GM12878 (cell line): Measurements from ENCODE around the gene CD96. TPM values are rescaled to one million over a fixed set of nuclear protein-coding genes. Genes with fewer than 3 reads are reported as not detected.

ENCODE experiments used
- ATAC-seq: fragments of 200-7000 bp; cut with Tn5 transposase; 3 replicates; pipeline ENCODE4 v1.9.1; 2020; ENCODE audit warnings: mild to moderate bottlenecking, moderate library complexity
- BruUV-seq: library from RNA; stranded (reverse); fragments of 400-500 nt; replicated peaks from 2 replicates; lab custom pipeline; 2021; lab: Mats Ljungman, UMichigan
- CTCF ChIA-PET: fragments of 300-600 bp; sonication (Branson Sonifier 250); formaldehyde crosslinking; extraction: SDS; loops from one replicate; lab custom pipeline; 2021; ENCODE audit warnings: inconsistent platforms; lab: Yijun Ruan, JAX
- POLR2A ChIA-PET: fragments of 350-600 bp; formaldehyde crosslinking; extraction: SDS; loops from one replicate; lab custom pipeline; 2021; ENCODE audit warnings: inconsistent platforms; lab: Charles Lee
- RAD21 ChIA-PET: fragments of 300-600 bp; sonication (Branson Sonifier 250); formaldehyde crosslinking; loops from one replicate; lab custom pipeline; 2023; ENCODE audit warnings: antibody characterized with exemption; ENCODE audit not compliant: unreplicated experiment; lab: Charles Lee
- SMC1A ChIA-PET: fragments of 300-600 bp; sonication (Branson Sonifier 250); formaldehyde crosslinking; loops from one replicate; lab custom pipeline; 2023; ENCODE audit not compliant: unreplicated experiment, uncharacterized antibody; lab: Charles Lee
- DNase-seq: peaks from one replicate; pipeline ENCODE4 v3.0.0-alpha.2; 2011; ENCODE audit warnings: low read depth, low spot score
- FAIRE-seq: peaks from 3 replicates; lab custom pipeline; 2011; peaks lifted over from hg19 to GRCh38; lab: Jason Lieb, UNC
- H2AFZ ChIP-seq: 2 replicates; pipeline ENCODE4 v1.6.0; 2011; ENCODE audit warnings: low read depth, low read length, control low read depth; ENCODE audit not compliant: control insufficient read depth
- H3K27ac ChIP-seq: 2 replicates; pipeline ENCODE4 v1.5.1; 2011; ENCODE audit warnings: control low read depth; ENCODE audit not compliant: control insufficient read depth, insufficient read depth
- H3K27me3 ChIP-seq, 2 experiments: replicated peaks in 1 of 2; 2 replicates each; pipeline versions ENCODE4 v1.6.0 to v1.6.1; 2011; ENCODE audit warnings: low read length in 1 of 2; ENCODE audit not compliant: control insufficient read depth in 2 of 2, insufficient read depth in 2 of 2
- H3K36me3 ChIP-seq, 2 experiments: 2 replicates each; pipeline ENCODE4 v1.5.1; 2011; ENCODE audit warnings: low read length in 1 of 2; ENCODE audit not compliant: control insufficient read depth in 2 of 2, insufficient read depth in 2 of 2
- H3K4me1 ChIP-seq: 2 replicates; pipeline ENCODE4 v1.6.1; 2011; ENCODE audit warnings: mild to moderate bottlenecking, low read length, moderate library complexity, mixed read lengths; ENCODE audit not compliant: control insufficient read depth, insufficient read depth
- H3K4me2 ChIP-seq: 2 replicates; pipeline ENCODE4 v1.6.0; 2011; ENCODE audit warnings: control low read depth; ENCODE audit not compliant: control insufficient read depth, insufficient read depth
- H3K4me3 ChIP-seq: fragments of 200-600 bp; sonication (generic); 2 replicates; pipeline ENCODE4 v1.5.1; 2016
- H3K79me2 ChIP-seq: 2 replicates; pipeline ENCODE4 v1.6.0; 2011; ENCODE audit warnings: low read length; ENCODE audit not compliant: control insufficient read depth, insufficient read depth
- H3K9ac ChIP-seq: 2 replicates; pipeline ENCODE4 v1.8.0; 2011; ENCODE audit warnings: low read length, control low read depth, mixed read lengths; ENCODE audit not compliant: control insufficient read depth, insufficient read depth
- H3K9me3 ChIP-seq: replicated peaks from 3 replicates; pipeline ENCODE4 v1.5.1; 2011; ENCODE audit warnings: mild to moderate bottlenecking, low read length; ENCODE audit not compliant: control insufficient read depth, insufficient read depth
- H4K20me1 ChIP-seq: 2 replicates; pipeline ENCODE4 v1.6.0; 2011; ENCODE audit not compliant: control insufficient read depth, insufficient read depth
- BRCA1 ChIP-seq: IDR thresholded peaks from 2 replicates; pipeline ENCODE4 v1.6.1; 2011; ENCODE audit warnings: low read depth, low read length, improper control_type of control experiment
- CUX1 ChIP-seq: IDR thresholded peaks from 2 replicates; pipeline ENCODE4 v1.6.1; 2012; ENCODE audit warnings: improper control_type of control experiment, low read depth, low read length; ENCODE audit not compliant: insufficient replicate concordance
- ETV6 ChIP-seq, 2 experiments: fragments of 450-650 bp in 1 of 2; IDR thresholded peaks in 1 of 2; conservative IDR thresholded peaks in 1 of 2; 2 replicates each; pipeline ENCODE4 v1.6.1; 2014; ENCODE audit warnings: antibody characterized with exemption in 1 of 2, borderline replicate concordance in 1 of 2, low read depth in 1 of 2, mild to moderate bottlenecking in 1 of 2, moderate library complexity in 1 of 2
- MAX ChIP-seq: IDR thresholded peaks from 2 replicates; pipeline ENCODE4 v1.6.1; 2012; ENCODE audit warnings: low read depth, low read length, improper control_type of control experiment
- MYB ChIP-seq: fragments of 150-350 bp; IDR thresholded peaks from 2 replicates; pipeline ENCODE4 v1.6.1; 2014; ENCODE audit warnings: mild to moderate bottlenecking, low read depth, low read length, borderline replicate concordance
- NFYB ChIP-seq: IDR thresholded peaks from 2 replicates; pipeline ENCODE4 v1.6.1; 2011; ENCODE audit warnings: low read depth, mild to moderate bottlenecking, low read length, improper control_type of control experiment, moderate library complexity; ENCODE audit not compliant: insufficient read depth
- POLR2AphosphoS2 ChIP-seq: IDR thresholded peaks from 2 replicates; pipeline ENCODE4 v1.6.1; 2011; ENCODE audit warnings: low read depth, mild to moderate bottlenecking, low read length, improper control_type of control experiment, moderate library complexity
- ZBTB11 ChIP-seq: fragments of 450-650 bp; formaldehyde crosslinking; IDR thresholded peaks from 2 replicates; pipeline ENCODE4 v1.5.0; 2022; ENCODE audit warnings: mild to moderate bottlenecking, missing genetic modification characterization
- ZBTB40 ChIP-seq: fragments of 450-650 bp; IDR thresholded peaks from 2 replicates; pipeline ENCODE4 v1.6.1; 2016; ENCODE audit warnings: mild to moderate bottlenecking, moderate library complexity, borderline replicate concordance
- ZSCAN29 ChIP-seq: fragments of 450-650 bp; IDR thresholded peaks from 2 replicates; pipeline ENCODE4 v1.6.1; 2017; ENCODE audit warnings: mild to moderate bottlenecking, moderate library complexity
- WGBS: methylation state at CpG from one replicate; pipeline ENCODE4 v1.1.6; 2016; ENCODE audit warnings: low lambda C conversion rate; ENCODE audit not compliant: insufficient replicate concordance, insufficient coverage; ENCODE audit errors: missing lambda C conversion rate; 5-methylcytosine and 5-hydroxymethylcytosine counted together
- in situ Hi-C: fragments of 300-500 bp; cut with MboI; formaldehyde crosslinking; loops from 9 replicates; pipeline ENCODE4 v1.14.3; 2018; ENCODE audit warnings: mixed read lengths
- intact Hi-C: fragments of 100-400 bp; cut with micrococcal nuclease; formaldehyde crosslinking; loops from one replicate; pipeline ENCODE4 v1.14.2; 2022; ENCODE audit not compliant: unreplicated experiment
- polyA plus RNA-seq, 11 experiments: library from polyadenylated mRNA; depleted of rRNA in 4 of 11; unstranded in 6 of 11; stranded (reverse) in 5 of 11; fragments of >200 nt; fragmentation: Nextera tagmentation in 4 of 11; fragmentation: Illumina TruSeq in 1 of 11; extraction: Ambion mirVana in 4 of 11; extraction: Trizol in 1 of 11; gene quantifications; 1 replicate in 1 of 11; 2 replicates in 10 of 11; pipeline versions ENCODE4 v1.2.1 to v1.2.3, GENCODE V29; 2011 to 2016; ENCODE audit warnings: inconsistent platforms in 2 of 11, missing spikeins in 2 of 11, low read depth in 1 of 11
- total RNA-seq, 4 experiments: library from RNA; depleted of rRNA in 3 of 4; stranded (reverse); fragments of >200 nt in 3 of 4; fragmentation: Illumina TruSeq in 1 of 4; extraction: Trizol in 1 of 4; gene quantifications; 2 replicates each; pipeline versions ENCODE4 v1.2.1 to v1.2.3, GENCODE V29; 2013 to 2021

Gene CD96
- total and polyA plus RNA-seq, 10 of the 15 experiments (the other 5 are each of a cell fraction or from before 2014, with no cell fraction given): 0.13 to 10.1 (median 0.47) TPM

GRCh38 chr3:111568355-111568754 is 26.4 kb downstream of the CD96 start:
- Histone ChIP-seq H3K27me3 (no peaks in the 10 kb centered on the region; a peak in 1 of 4 replicates), H3K9me3 (no peaks in the 10 kb centered on the region), H3K36me3 (no peaks in the 10 kb centered on the region), H3K4me2 (no peak overlapping the region)
- in situ Hi-C loops: no loop called here
- SMC1A ChIA-PET: interaction anchor here (0.8 kb wide), 1 partner anchor 27 kb away, joined by 3 read pairs; no protein-coding TSS in a partner anchor
- no peak for DNase-seq
- CTCF ChIA-PET: interaction anchor here (0.9 to 1.3 kb wide), 3 partner anchors 10 to 102 kb away, joined by 3 to 4 read pairs (median 3); no protein-coding TSS in a partner anchor
- BruUV-seq: no TSS peak
- TF ChIP-seq ETV6 (conservative IDR thresholded peaks at IDR 0.05 in 1 of 2, IDR thresholded peaks at IDR 0.05 in 1 of 2; ENCODE audit: borderline replicate concordance in 1 of 2, low read depth in 1 of 2) (no peak), MAX (no peak), MYB (no peak), POLR2AphosphoS2 (no peak), NFYB (no peak), ZBTB11 (no peak), BRCA1 (no peak), ZSCAN29 (no peak), ZBTB40 (no peak), CUX1 (no peak)
- TF ChIP-seq, all 136 proteins: peak for 0
- intact Hi-C loops: no loop called here
- H2AFZ ChIP-seq: no peak overlapping the region
- H3K4me1 ChIP-seq: no peaks in the 10 kb centered on the region
- no peaks in the 10 kb centered on the region for H3K79me2 ChIP-seq
- no peak overlapping the region for H3K4me3 ChIP-seq
- H4K20me1 ChIP-seq: no peaks in the 10 kb centered on the region
- ATAC-seq: no peak
- no peak overlapping the region for H3K27ac ChIP-seq
- RAD21 ChIA-PET: no interaction called here
- POLR2A ChIA-PET: no interaction called here
- 44% methylated on average over 2 of the region's 2 CpGs for WGBS
- FAIRE-seq: no peak
- no peak overlapping the region for H3K9ac ChIP-seq
